OCI-LY7 (cell line): ENCODE measurements around the gene EPSTI1.

ENCODE experiments used
- CTCF ChIP-seq: fragments of 200-600 bp; sonication (generic); conservative IDR thresholded peaks from 2 replicates; pipeline ENCODE4 v1.5.1; 2014; ENCODE audit warnings: mild to moderate bottlenecking, antibody characterized with exemption, low read length, moderate library complexity, mixed read lengths
- EZH2phosphoT487 ChIP-seq: fragments of 200-600 bp; sonication (generic); IDR thresholded peaks from 2 replicates; pipeline ENCODE4 v1.6.1; 2018; ENCODE audit warnings: low read depth, borderline replicate concordance, mild to moderate bottlenecking, mixed run types, antibody characterized with exemption, low read length, moderate library complexity, mixed read lengths

- TF ChIP-seq CTCF (no peak), EZH2phosphoT487 (no peak)
Observed at GRCh38 chr13:42924344-42924743, 67.7 kb downstream of the EPSTI1 start.
